ENCODE measurements around the gene TRDMT1.
A peak's percentile ranks its signal among the peaks of the same experiment; 100 is the strongest.

The TRDMT1 gene

GRCh38 chr10:17209881-17210280 lies 8.4 kb upstream of the TRDMT1 start:
- DNase-seq (ENCODE audit: low read depth): no peak

GRCh38 chr10:17209302-17209701 lies 7.8 kb upstream of the TRDMT1 start:
- no peak for DNase-seq (ENCODE audit: low read depth)

- DNase-seq (ENCODE audit: low read depth): no peak
These were observed 7.0 kb upstream of the TRDMT1 start for GRCh38 chr10:17208476-17208875.

GRCh38 chr10:17206210-17206709 lies 4.8 kb upstream of the TRDMT1 start:
- peak; percentile 63 for DNase-seq (ENCODE audit: low read depth)

- DNase-seq (ENCODE audit: low read depth): no peak
These were observed 1.9 kb upstream of the TRDMT1 start for GRCh38 chr10:17203416-17203815.

GRCh38 chr10:17202999-17203398 lies 1.5 kb upstream of the TRDMT1 start:
- no peak for DNase-seq (ENCODE audit: low read depth)

- DNase-seq (ENCODE audit: low read depth): no peak
These were observed 1.0 kb upstream of the TRDMT1 start for GRCh38 chr10:17202506-17202905.

- no peak for DNase-seq (ENCODE audit: low read depth)
These were observed 283 bp upstream of the TRDMT1 start for GRCh38 chr10:17201794-17202116.

- no peak for DNase-seq (ENCODE audit: low read depth)
These were observed 1.2 kb downstream of the TRDMT1 start for GRCh38 chr10:17200001-17200911.

- peak; percentile 71 for DNase-seq (ENCODE audit: low read depth)
These were observed 2.1 kb downstream of the TRDMT1 start for GRCh38 chr10:17199351-17199804.

- DNase-seq (ENCODE audit: low read depth): no peak
These were observed 4.9 kb downstream of the TRDMT1 start for GRCh38 chr10:17196573-17196972.

GRCh38 chr10:17196045-17196444 lies 5.4 kb downstream of the TRDMT1 start:
- no peak for DNase-seq (ENCODE audit: low read depth)

GRCh38 chr10:17195083-17195482 lies 6.4 kb downstream of the TRDMT1 start:
- DNase-seq (ENCODE audit: low read depth): no peak

- DNase-seq (ENCODE audit: low read depth): no peak
These were observed 10.9 kb downstream of the TRDMT1 start for GRCh38 chr10:17190602-17191001.

GRCh38 chr10:17188644-17189172 lies 12.8 kb downstream of the TRDMT1 start:
- DNase-seq (ENCODE audit: low read depth): no peak

- DNase-seq (ENCODE audit: low read depth): no peak
These were observed 15.6 kb downstream of the TRDMT1 start for GRCh38 chr10:17185873-17186272.

GRCh38 chr10:17183110-17183509 lies 18.4 kb downstream of the TRDMT1 start:
- DNase-seq (ENCODE audit: low read depth): no peak

- DNase-seq (ENCODE audit: low read depth): no peak
These were observed 19.7 kb downstream of the TRDMT1 start for GRCh38 chr10:17181751-17182150.

- no peak for DNase-seq (ENCODE audit: low read depth)
These were observed 20.4 kb downstream of the TRDMT1 start for GRCh38 chr10:17181110-17181509.

- DNase-seq (ENCODE audit: low read depth): peak; percentile 54
These were observed 22.5 kb downstream of the TRDMT1 start for GRCh38 chr10:17179002-17179401.

GRCh38 chr10:17178006-17178405 lies 23.5 kb downstream of the TRDMT1 start:
- no peak for DNase-seq (ENCODE audit: low read depth)

- DNase-seq (ENCODE audit: low read depth): no peak
These were observed 24.5 kb downstream of the TRDMT1 start for GRCh38 chr10:17177014-17177413.

- DNase-seq (ENCODE audit: low read depth): no peak
These were observed 25.4 kb downstream of the TRDMT1 start for GRCh38 chr10:17176091-17176490.

GRCh38 chr10:17175551-17175950 lies 25.9 kb downstream of the TRDMT1 start:
- DNase-seq (ENCODE audit: low read depth): peak; percentile 44
